ENCODE results near the gene UBR1. TPM values are rescaled to one million over a fixed set of nuclear protein-coding genes. Genes with fewer than 3 reads are reported as not detected.
"Not testable (repeated sequence)": the region's sequence is repeated elsewhere in the genome, so short reads cannot be mapped to it uniquely, and the experiment has no call there.

Gene UBR1
- total RNA-seq, 1 donor: 35.5 TPM

DNA sequence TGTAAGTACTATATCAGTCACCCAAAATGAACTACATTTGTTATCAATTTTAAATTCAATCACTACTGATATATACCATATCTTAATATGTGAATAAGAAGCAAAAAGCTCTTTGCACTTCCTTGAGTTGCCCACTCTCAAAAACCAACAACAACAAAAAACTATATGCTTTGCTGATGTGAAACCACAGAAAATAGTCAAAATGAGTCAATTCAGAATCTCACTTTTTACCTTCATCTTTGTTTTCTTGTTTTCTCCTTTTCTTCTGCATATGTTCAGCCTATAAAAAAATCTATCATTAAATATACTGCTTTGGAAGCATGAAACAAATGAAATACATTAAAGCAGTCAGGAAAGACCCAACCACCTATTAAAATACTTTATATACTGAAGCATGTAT is 80.7 kb downstream of the UBR1 start:
- H3K4me3 ChIP-seq (ENCODE audit: insufficient read depth, low read length): no peak overlapping the region
- H3K79me2 ChIP-seq (ENCODE audit: insufficient read depth, low read length): no peaks in the 10 kb centered on the region
- H3K27me3 ChIP-seq (ENCODE audit: insufficient read depth, low read length): no peaks in the 10 kb centered on the region
- no peak for DNase-seq (ENCODE audit: insufficient read length, low spot score, missing footprints)
- no peaks in the 10 kb centered on the region for H3K4me1 ChIP-seq (ENCODE audit: insufficient read depth, low read length)
- no peak overlapping the region for H3K4me2 ChIP-seq (ENCODE audit: insufficient read depth, low read length)
- H3K9me3 ChIP-seq (ENCODE audit: low read depth, low read length): no peaks in the 10 kb centered on the region
- peaks cover 56% of the 10 kb centered on the region for H3K36me3 ChIP-seq (ENCODE audit: insufficient read depth, low read length)
- H2AFZ ChIP-seq (ENCODE audit: low read length): no peak overlapping the region
- no peaks in the 10 kb centered on the region for H4K20me1 ChIP-seq (ENCODE audit: insufficient read depth, low read length)
- H3K27ac ChIP-seq (ENCODE audit: low read depth, low read length): no peak overlapping the region
- TF ChIP-seq, protein P1, sequence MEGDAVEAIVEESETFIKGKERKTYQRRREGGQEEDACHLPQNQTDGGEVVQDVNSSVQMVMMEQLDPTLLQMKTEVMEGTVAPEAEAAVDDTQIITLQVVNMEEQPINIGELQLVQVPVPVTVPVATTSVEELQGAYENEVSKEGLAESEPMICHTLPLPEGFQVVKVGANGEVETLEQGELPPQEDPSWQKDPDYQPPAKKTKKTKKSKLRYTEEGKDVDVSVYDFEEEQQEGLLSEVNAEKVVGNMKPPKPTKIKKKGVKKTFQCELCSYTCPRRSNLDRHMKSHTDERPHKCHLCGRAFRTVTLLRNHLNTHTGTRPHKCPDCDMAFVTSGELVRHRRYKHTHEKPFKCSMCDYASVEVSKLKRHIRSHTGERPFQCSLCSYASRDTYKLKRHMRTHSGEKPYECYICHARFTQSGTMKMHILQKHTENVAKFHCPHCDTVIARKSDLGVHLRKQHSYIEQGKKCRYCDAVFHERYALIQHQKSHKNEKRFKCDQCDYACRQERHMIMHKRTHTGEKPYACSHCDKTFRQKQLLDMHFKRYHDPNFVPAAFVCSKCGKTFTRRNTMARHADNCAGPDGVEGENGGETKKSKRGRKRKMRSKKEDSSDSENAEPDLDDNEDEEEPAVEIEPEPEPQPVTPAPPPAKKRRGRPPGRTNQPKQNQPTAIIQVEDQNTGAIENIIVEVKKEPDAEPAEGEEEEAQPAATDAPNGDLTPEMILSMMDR (IDR thresholded peaks at IDR 0.05; ENCODE audit: extremely low read depth, low read depth, low read length): no peak

DNA sequence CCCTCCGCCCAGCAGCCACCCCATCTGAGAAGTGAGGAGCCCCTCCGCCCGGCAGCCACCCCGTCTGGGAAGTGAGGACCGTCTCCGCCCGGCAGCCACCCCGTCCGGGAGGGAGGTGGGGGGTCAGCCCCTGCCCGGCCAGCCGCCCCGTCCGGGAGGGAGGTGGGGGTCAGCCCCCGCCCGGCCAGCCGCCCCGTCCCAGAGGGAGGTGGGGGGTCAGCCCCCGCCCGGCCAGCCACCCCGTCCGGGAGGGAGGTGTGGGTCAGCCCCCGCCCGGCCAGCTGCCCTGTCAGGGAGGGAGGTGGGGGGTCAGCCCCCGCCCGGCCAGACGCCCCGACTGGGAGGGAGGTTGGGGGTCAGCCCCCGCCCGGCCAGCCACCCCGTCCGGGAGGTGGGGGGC is 91.2 kb downstream of the UBR1 start:
- H3K36me3 ChIP-seq (ENCODE audit: insufficient read depth, low read length): peaks cover 14% of the 10 kb centered on the region
- H4K20me1 ChIP-seq (ENCODE audit: insufficient read depth, low read length); DNase-seq (ENCODE audit: insufficient read length, low spot score, missing footprints); H3K27me3 ChIP-seq (ENCODE audit: insufficient read depth, low read length); H3K4me3 ChIP-seq (ENCODE audit: insufficient read depth, low read length); H3K9me3 ChIP-seq (ENCODE audit: low read depth, low read length); H3K4me1 ChIP-seq (ENCODE audit: insufficient read depth, low read length); H3K27ac ChIP-seq (ENCODE audit: low read depth, low read length); H3K4me2 ChIP-seq (ENCODE audit: insufficient read depth, low read length); H2AFZ ChIP-seq (ENCODE audit: low read length); H3K79me2 ChIP-seq (ENCODE audit: insufficient read depth, low read length): not testable (repeated sequence)

DNA sequence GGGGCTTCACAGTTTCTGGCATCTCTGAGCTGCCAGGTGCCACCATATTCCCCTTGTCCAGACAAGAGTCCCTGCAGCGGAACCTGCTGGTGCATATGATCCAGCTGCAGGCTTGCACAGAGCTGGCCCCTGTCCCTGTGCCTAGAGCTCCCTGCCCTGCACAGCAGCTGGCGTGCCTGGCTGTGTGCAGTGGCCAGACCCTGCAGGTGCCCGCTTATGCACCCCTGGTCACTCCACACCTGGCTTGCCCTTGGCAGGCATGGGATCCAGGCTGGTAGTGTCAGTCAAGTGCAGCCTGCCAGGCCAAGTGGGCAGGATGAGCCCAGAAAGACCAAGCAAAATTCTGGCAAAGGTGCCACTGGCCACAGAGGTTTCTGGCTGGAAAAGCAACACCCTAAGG is 96.6 kb downstream of the UBR1 start:
- H3K4me3 ChIP-seq (ENCODE audit: insufficient read depth, low read length): no peak overlapping the region
- no peak overlapping the region for H3K4me2 ChIP-seq (ENCODE audit: insufficient read depth, low read length)
- H3K27me3 ChIP-seq (ENCODE audit: insufficient read depth, low read length): no peaks in the 10 kb centered on the region
- no peaks in the 10 kb centered on the region for H3K4me1 ChIP-seq (ENCODE audit: insufficient read depth, low read length)
- DNase-seq (ENCODE audit: insufficient read length, low spot score, missing footprints): no peak
- H4K20me1 ChIP-seq (ENCODE audit: insufficient read depth, low read length): no peaks in the 10 kb centered on the region
- H3K79me2 ChIP-seq (ENCODE audit: insufficient read depth, low read length): no peaks in the 10 kb centered on the region
- peaks cover 18% of the 10 kb centered on the region for H3K36me3 ChIP-seq (ENCODE audit: insufficient read depth, low read length)
- H3K27ac ChIP-seq (ENCODE audit: low read depth, low read length): no peak overlapping the region
- TF ChIP-seq, protein P1 (IDR thresholded peaks at IDR 0.05; ENCODE audit: extremely low read depth, low read depth, low read length): no peak
- no peak overlapping the region for H2AFZ ChIP-seq (ENCODE audit: low read length)
- no peaks in the 10 kb centered on the region for H3K9me3 ChIP-seq (ENCODE audit: low read depth, low read length)

DNA sequence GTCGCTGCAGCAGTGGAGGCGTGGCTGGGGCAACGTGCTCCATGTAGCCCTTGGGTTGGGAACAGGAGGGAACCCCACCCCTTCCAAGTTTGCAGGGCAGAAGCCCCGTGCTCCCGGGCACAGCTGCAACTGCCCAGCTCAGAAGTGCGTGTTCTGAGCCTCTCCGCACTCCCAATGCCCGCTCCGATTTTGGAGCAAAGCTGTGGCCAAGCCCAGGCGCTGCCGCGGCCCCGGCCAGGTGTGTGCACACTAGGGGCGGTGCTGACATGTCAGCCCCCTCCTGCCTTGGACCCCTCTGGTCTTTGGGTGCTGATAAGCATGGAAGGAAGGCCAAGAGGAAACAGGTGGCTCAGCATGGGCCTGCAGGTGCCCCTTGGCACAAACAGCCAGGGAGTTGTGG is 97.7 kb downstream of the UBR1 start:
- H2AFZ ChIP-seq (ENCODE audit: low read length): no peak overlapping the region
- no peak overlapping the region for H3K4me3 ChIP-seq (ENCODE audit: insufficient read depth, low read length)
- no peaks in the 10 kb centered on the region for H3K79me2 ChIP-seq (ENCODE audit: insufficient read depth, low read length)
- no peak overlapping the region for H3K27ac ChIP-seq (ENCODE audit: low read depth, low read length)
- H3K9me3 ChIP-seq (ENCODE audit: low read depth, low read length): no peaks in the 10 kb centered on the region
- TF ChIP-seq, protein P1 (IDR thresholded peaks at IDR 0.05; ENCODE audit: extremely low read depth, low read depth, low read length): no peak
- DNase-seq (ENCODE audit: insufficient read length, low spot score, missing footprints): no peak
- no peaks in the 10 kb centered on the region for H4K20me1 ChIP-seq (ENCODE audit: insufficient read depth, low read length)
- no peak overlapping the region for H3K4me2 ChIP-seq (ENCODE audit: insufficient read depth, low read length)
- no peaks in the 10 kb centered on the region for H3K27me3 ChIP-seq (ENCODE audit: insufficient read depth, low read length)
- peaks cover 24% of the 10 kb centered on the region for H3K36me3 ChIP-seq (ENCODE audit: insufficient read depth, low read length)
- no peaks in the 10 kb centered on the region for H3K4me1 ChIP-seq (ENCODE audit: insufficient read depth, low read length)

All from osteoblast (primary cell).